Measurements from ENCODE around the gene AKR7A2. TPM values are rescaled to one million over a fixed set of nuclear protein-coding genes. Genes with fewer than 3 reads are reported as not detected.

AKR7A2 gene
- total and polyA plus RNA-seq, 10 donors, result 14.6 to 68.4 (median 33.4) TPM

DNA sequence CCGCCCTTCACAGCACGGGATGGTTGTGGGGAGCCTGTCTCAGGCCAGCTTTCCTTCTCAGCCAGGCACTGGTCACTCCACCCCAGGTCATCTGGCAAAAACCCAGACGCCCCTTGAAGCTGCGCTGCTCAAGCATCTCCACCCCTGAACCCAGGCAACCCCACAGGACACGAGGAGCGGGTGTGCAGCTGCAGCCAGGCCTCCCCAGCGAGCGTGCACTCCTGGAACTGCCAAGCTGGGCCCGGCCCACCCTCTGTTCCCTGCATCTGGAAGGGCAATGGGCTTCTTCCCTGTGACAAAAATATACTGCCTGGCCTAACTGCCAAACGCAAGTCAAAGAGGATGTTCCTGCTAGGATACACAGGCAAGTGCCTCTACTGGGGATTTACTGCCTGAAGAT is 39.9 kb upstream of the AKR7A2 start:
- intact Hi-C loops (cut with DNase I; ENCODE audit: low total_unique reads), result no loop called here

DNA sequence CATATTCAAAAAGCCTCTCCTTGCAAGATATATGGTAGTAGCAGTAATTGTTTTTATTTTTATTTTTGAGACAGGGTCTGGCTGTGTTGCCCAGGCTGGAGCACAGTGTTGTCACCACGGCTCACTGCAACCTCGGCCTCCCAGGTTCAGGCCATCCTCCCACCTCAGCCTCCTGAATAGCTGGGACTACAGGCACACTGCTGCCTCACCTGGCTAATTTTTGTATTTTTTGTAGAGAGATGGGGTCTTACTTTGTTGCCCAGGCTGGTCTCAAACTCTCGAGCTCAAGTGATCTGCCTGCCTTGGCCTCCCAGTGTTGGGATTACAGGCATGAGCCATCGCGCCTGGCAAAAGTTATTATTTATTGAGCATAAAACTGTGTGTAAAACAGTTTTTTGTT is 38.6 kb upstream of the AKR7A2 start:
- Histone ChIP-seq H3K27ac (no peak overlapping the region), H3K36me3 (peaks cover 0 to 96% (median 68%) of the 10 kb centered on the region in 6 donors), H3K9me3 (no peaks in the 10 kb centered on the region), H3K4me1 (peaks cover 0 to 59% (median 20%) of the 10 kb centered on the region in 6 donors), H3K27me3 (replicated peaks in 1 of 7) (no peaks in the 10 kb centered on the region), H3K4me3 (no peak overlapping the region)
- 96 to 99% (median 97%) methylated on average over 5 of the region's 5 CpGs for WGBS, 5 donors
- no peak for DNase-seq
- intact Hi-C loops (cut with DNase I; ENCODE audit: low total_unique reads), result no loop called here
- TF ChIP-seq POLR2A (IDR thresholded peaks at IDR 0.05) (no peak), POLR2AphosphoS5 (IDR thresholded peaks at IDR 0.05) (no peak)
- TF ChIP-seq, protein P1, sequence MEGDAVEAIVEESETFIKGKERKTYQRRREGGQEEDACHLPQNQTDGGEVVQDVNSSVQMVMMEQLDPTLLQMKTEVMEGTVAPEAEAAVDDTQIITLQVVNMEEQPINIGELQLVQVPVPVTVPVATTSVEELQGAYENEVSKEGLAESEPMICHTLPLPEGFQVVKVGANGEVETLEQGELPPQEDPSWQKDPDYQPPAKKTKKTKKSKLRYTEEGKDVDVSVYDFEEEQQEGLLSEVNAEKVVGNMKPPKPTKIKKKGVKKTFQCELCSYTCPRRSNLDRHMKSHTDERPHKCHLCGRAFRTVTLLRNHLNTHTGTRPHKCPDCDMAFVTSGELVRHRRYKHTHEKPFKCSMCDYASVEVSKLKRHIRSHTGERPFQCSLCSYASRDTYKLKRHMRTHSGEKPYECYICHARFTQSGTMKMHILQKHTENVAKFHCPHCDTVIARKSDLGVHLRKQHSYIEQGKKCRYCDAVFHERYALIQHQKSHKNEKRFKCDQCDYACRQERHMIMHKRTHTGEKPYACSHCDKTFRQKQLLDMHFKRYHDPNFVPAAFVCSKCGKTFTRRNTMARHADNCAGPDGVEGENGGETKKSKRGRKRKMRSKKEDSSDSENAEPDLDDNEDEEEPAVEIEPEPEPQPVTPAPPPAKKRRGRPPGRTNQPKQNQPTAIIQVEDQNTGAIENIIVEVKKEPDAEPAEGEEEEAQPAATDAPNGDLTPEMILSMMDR (IDR thresholded peaks at IDR 0.05 in 8 of 11, conservative IDR thresholded peaks at IDR 0.05 in 3 of 11), result no peak

More for the DNA sequence above, 39.9 kb upstream of the AKR7A2 start:
- no peak for TF ChIP-seq POLR2A (IDR thresholded peaks at IDR 0.05)
- peak in 2 of 3 donors; percentile 40 to 54 for TF ChIP-seq POLR2AphosphoS5 (IDR thresholded peaks at IDR 0.05)
- WGBS, 5 donors, result 74 to 100% (median 85%) methylated on average over 4 to 10 of the region's 10 CpGs
- H3K4me1 ChIP-seq, result peaks cover 0 to 49% (median 20%) of the 10 kb centered on the region in 6 donors
- H3K27ac ChIP-seq, result peak overlapping the region in 4 of 8 donors; percentile 0 to 58 (median 14)
- no peaks in the 10 kb centered on the region for H3K9me3 ChIP-seq
- no peaks in the 10 kb centered on the region for H3K27me3 ChIP-seq (replicated peaks in 1 of 7)
- peaks cover 5 to 99% (median 79%) of the 10 kb centered on the region in 6 donors for H3K36me3 ChIP-seq
- no peak overlapping the region for H3K4me3 ChIP-seq
- no peak for DNase-seq

DNA sequence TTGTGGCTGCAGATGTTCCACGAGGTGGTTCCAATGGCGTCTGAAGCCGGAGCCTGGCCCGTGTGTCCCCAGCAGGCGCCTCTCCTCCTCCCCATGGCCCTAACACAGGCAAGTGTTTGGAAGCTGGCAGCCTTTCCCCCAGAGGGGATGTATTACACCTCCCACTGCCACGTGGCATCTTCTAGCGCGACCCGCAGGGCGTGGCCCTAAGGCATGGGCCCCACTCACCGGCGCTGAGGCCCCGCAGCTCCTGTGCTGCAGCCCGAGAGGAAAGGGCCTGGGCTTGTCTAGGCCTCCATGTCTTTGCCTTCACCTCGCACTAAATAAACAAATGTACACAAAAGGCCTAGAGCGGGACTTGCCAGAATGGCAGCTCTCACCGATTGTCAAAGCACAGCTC is 38.1 kb upstream of the AKR7A2 start:
- intact Hi-C loops (cut with DNase I; ENCODE audit: low total_unique reads), result no loop called here
- H3K4me3 ChIP-seq, result no peak overlapping the region
- 93 to 99% (median 96%) methylated on average over 14 to 17 of the region's 17 CpGs for WGBS, 5 donors
- H3K27me3 ChIP-seq (replicated peaks in 1 of 7), result no peaks in the 10 kb centered on the region
- no peak for DNase-seq
- TF ChIP-seq POLR2A (IDR thresholded peaks at IDR 0.05) (no peak), POLR2AphosphoS5 (IDR thresholded peaks at IDR 0.05) (peak in 1 of 3 donors; percentile 57)
- H3K9me3 ChIP-seq, result no peaks in the 10 kb centered on the region
- H3K36me3 ChIP-seq, result peaks cover 0 to 96% (median 68%) of the 10 kb centered on the region in 6 donors
- no peak overlapping the region for H3K27ac ChIP-seq
- peaks cover 0 to 63% (median 20%) of the 10 kb centered on the region in 6 donors for H3K4me1 ChIP-seq

DNA sequence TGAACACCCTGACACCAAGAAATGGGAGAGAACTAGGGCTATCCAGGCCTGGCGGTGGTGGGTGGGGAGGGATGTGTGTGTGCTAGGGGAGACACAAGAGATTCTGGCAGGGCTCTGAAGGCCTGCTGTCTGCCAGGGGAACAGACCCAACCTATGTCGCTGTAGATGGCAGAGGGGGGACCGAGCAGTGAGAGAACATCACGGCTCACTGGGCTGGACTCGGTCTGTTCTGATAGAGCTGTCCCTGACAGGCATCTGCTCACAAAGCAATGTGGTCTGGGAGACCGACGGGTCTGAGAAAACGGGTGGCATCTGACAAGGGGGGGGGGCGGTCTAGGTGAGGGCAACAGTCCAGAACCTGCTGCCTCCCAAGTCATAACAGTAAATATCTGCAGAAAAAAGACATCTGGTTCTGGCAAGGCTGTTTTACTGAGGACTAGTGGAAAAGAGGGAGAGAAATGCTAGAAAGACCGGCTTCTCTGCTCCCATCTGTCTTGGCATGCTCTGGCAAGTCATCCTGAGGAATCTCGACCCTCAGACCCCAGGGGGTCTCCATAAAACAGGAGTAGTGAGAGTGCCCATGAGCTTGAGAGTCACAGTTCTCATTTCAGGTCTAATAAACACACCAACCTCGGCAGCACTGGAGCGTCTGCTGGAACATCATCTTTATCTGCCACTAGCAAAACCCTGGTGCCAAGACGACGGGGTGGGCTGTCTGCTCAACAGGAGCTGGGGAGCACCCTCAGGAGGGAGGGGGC is 36.7 kb upstream of the AKR7A2 start:
- Histone ChIP-seq H3K36me3 (peaks cover 0 to 96% (median 69%) of the 10 kb centered on the region in 6 donors), H3K4me1 (peaks cover 0 to 74% (median 23%) of the 10 kb centered on the region in 6 donors), H3K27me3 (replicated peaks in 1 of 7) (no peaks in the 10 kb centered on the region), H3K9me3 (no peaks in the 10 kb centered on the region), H3K4me3 (no peak overlapping the region), H3K27ac (peak overlapping the region in 3 of 8 donors; percentile 53 to 58 (median 53))
- no peak for TF ChIP-seq POLR2AphosphoS5 (IDR thresholded peaks at IDR 0.05)
- TF ChIP-seq, protein P1 (IDR thresholded peaks at IDR 0.05 in 8 of 11, conservative IDR thresholded peaks at IDR 0.05 in 3 of 11), result no peak
- no peak for TF ChIP-seq POLR2A (IDR thresholded peaks at IDR 0.05)
- intact Hi-C loops (cut with DNase I; ENCODE audit: low total_unique reads), result no loop called here
- 78 to 94% (median 89%) methylated on average over 14 to 15 of the region's 15 CpGs for WGBS, 5 donors
- DNase-seq, result no peak

DNA sequence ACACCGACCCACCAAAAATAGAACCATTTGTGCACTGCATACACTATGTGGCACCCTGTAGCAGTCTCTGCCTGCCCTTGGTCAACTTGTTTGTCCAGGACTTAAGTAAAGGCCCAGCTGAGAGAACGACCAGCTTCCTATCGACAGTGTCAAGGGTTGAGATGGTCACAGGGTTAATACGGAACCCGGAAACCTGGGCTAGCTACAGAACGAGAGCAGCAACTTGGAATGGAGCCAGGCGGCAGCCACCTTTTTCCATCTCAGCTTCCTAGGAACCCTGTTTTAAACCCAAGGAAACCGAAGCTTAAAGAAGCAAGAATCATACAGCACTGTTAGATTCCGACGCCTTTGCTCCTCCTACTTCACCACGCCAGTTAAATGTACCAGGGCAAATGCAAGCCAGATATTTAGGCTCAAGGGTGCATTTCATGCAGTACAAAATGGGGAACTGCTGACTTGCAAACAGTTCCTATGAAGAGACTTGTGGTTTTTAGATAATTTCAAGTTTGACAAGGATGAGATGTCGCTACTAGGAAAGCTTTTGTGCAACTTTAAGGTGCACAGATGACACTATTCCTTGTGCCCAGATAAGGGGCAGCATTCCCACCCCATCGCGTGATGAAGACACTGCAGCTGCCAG is 35.7 kb upstream of the AKR7A2 start:
- TF ChIP-seq POLR2AphosphoS5 (IDR thresholded peaks at IDR 0.05) (no peak), POLR2A (IDR thresholded peaks at IDR 0.05) (no peak)
- TF ChIP-seq, protein P1 (IDR thresholded peaks at IDR 0.05 in 8 of 11, conservative IDR thresholded peaks at IDR 0.05 in 3 of 11), result no peak
- Histone ChIP-seq H3K9me3 (no peaks in the 10 kb centered on the region), H3K27me3 (replicated peaks in 1 of 7) (no peaks in the 10 kb centered on the region), H3K36me3 (peaks cover 0 to 96% (median 69%) of the 10 kb centered on the region in 6 donors), H3K27ac (peak overlapping the region in 3 of 8 donors; percentile 53 to 58 (median 53)), H3K4me1 (peaks cover 0 to 65% (median 18%) of the 10 kb centered on the region in 6 donors), H3K4me3 (peak overlapping the region in 1 of 8 donors; percentile 21)
- 60 to 77% (median 70%) methylated on average over 14 of the region's 14 CpGs for WGBS, 5 donors
- intact Hi-C loops (cut with DNase I; ENCODE audit: low total_unique reads), result no loop called here
- no peak for DNase-seq

Measured in spleen (tissue), 11 donors.